DMS153 (cell line): Measurements from ENCODE around the gene ISM1.

ENCODE experiments used
- DNase-seq: peaks from one replicate; lab custom pipeline; 2025; lab: John Stamatoyannopoulos, UW

Gene ISM1

DNA sequence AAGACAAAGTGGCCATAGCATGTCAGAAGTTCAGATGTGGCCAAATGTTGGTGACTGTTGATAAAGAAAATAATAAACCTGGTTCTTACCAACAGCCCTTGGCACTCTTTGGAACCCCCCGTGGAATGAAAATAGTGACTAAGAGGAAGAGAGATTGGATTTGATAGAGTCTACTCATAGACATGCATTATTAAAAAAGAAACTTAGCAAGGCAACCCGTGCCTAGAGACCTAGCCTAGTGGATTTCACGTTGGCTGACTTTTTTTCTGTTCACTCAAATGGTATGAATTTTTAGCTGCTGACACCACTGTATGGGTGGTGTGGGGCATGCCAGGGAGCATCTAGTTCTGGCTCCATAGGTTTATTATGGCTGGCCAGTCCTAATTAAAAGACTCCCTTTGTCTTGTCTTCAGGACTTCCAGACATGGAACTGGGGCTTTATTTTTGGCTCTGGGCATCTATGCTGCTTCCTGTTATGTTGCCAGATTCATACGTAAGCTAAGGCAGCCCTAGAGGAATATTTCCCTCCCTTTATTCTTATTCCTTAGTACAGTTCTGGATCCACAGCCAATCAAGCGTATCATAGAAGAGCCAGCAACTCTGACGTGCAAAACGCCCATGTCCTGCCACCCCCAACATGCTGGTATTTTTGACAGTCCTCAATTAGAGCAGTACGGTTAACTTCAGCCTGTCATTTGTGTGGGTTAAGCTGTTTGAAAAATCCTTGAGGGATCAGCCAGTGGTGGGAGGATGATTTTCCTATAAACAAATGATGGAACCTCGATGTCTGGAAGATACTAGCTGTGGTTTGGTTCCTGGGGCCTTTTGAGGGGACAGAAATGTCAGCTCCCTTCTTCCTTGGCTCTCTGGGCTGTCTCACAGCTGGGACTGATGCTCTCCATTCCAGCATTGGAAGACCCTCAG is 127.5 kb downstream of the ISM1 start:
- DNase-seq = no peak

DNA sequence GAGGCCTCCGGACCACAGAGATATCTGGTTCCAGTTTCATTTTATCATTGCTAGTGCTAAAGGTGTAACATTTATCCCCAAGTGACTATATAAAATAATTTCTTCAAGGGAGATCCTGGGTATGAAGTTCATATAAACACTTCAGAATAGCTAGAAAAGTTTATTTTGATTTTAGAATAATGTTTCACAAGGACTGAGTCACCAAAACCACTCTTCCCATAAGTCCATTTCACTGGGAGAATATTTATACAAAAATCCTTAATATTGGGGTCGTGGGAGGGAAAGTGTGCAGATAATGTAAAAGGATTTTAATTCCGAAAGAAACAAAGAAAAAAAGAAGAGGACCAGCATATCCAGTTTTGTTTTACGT is 128.1 kb downstream of the ISM1 start:
- no peak for DNase-seq
